SK-N-SH (cell line): Measurements from ENCODE around the gene IP6K1. TPM values are rescaled to one million over a fixed set of nuclear protein-coding genes. Genes with fewer than 3 reads are reported as not detected.

Experiments used
- CTCF ChIA-PET: fragments of 300-600, 350-600 bp; formaldehyde crosslinking; extraction: SDS; loops from one replicate; lab custom pipeline; 2021; lab: Yijun Ruan, JAX
- POLR2A ChIA-PET: fragments of 350-600 bp; sonication (Branson Sonifier 250); formaldehyde crosslinking; extraction: SDS; loops from one replicate; lab custom pipeline; 2020; ENCODE audit warnings: antibody characterized with exemption, inconsistent platforms; lab: Yijun Ruan, JAX
- DNase-seq: peaks from one replicate; pipeline ENCODE4 v3.0.0; 2012
- H2AFZ ChIP-seq: fragments of 200-600 bp; sonication (generic); 2 replicates; pipeline ENCODE4 v1.8.1; 2016; ENCODE audit warnings: antibody characterized with exemption, mild to moderate bottlenecking, low read depth
- H3F3A ChIP-seq: fragments of 200-600 bp; sonication (generic); replicated peaks from 2 replicates; pipeline ENCODE3; 2016; ENCODE audit warnings: antibody characterized with exemption, mild to moderate bottlenecking; ENCODE audit not compliant: insufficient read depth
- H3K27ac ChIP-seq, 2 experiments: fragments of 200-500 bp in 1 of 2; fragments of 200-600 bp in 1 of 2; sonication (Bioruptor generic) in 1 of 2; sonication (generic), shearing (Covaris generic) in 1 of 2; 2 replicates each; pipeline versions ENCODE4 v1.5.1 to v1.6.1; 2014 to 2016; ENCODE audit warnings: low read depth in 2 of 2, inconsistent platforms in 1 of 2, low read length in 1 of 2, mild to moderate bottlenecking in 1 of 2, mixed read lengths in 1 of 2
- H3K27me3 ChIP-seq: fragments of 200-600 bp; sonication (generic), shearing (Covaris generic); 2 replicates; pipeline ENCODE4 v1.6.1; 2016; ENCODE audit warnings: mixed run types; ENCODE audit not compliant: insufficient read depth
- H3K36me3 ChIP-seq, 2 experiments: fragments of 200-500 bp in 1 of 2; fragments of 200-600 bp in 1 of 2; sonication (Bioruptor generic) in 1 of 2; sonication (generic) in 1 of 2; replicated peaks in 1 of 2; 2 replicates each; pipeline versions ENCODE3 to v1.5.1; 2014 to 2016; ENCODE audit warnings: low read length in 1 of 2, mild to moderate bottlenecking in 1 of 2; ENCODE audit not compliant: insufficient read depth in 2 of 2, control insufficient read depth in 1 of 2
- H3K4me1 ChIP-seq, 2 experiments: fragments of 200-500 bp in 1 of 2; fragments of 200-600 bp in 1 of 2; sonication (Bioruptor generic) in 1 of 2; sonication (generic), shearing (Covaris generic) in 1 of 2; 2 replicates each; pipeline versions ENCODE4 v1.5.1 to v1.6.1; 2014 to 2016; ENCODE audit warnings: low read depth in 1 of 2, low read length in 1 of 2, mixed run types in 1 of 2; ENCODE audit not compliant: insufficient read depth in 2 of 2, control insufficient read depth in 1 of 2
- H3K4me2 ChIP-seq: fragments of 200-600 bp; sonication (generic), shearing (Covaris generic); 2 replicates; pipeline ENCODE4 v1.6.1; 2017; ENCODE audit warnings: mixed run types
- H3K4me3 ChIP-seq, 2 experiments: fragments of 200-500 bp in 1 of 2; fragments of 200-600 bp in 1 of 2; sonication (Bioruptor generic) in 1 of 2; sonication (generic), shearing (Covaris generic) in 1 of 2; 2 replicates each; pipeline versions ENCODE4 v1.5.1 to v1.8.1; 2014 to 2016; ENCODE audit warnings: low read depth in 2 of 2, inconsistent platforms in 1 of 2, low read length in 1 of 2, mild to moderate bottlenecking in 1 of 2, mixed read lengths in 1 of 2, moderate library complexity in 1 of 2
- H3K79me2 ChIP-seq: fragments of 200-600 bp; sonication (generic); 2 replicates; pipeline ENCODE4 v1.8.1; 2017; ENCODE audit warnings: mild to moderate bottlenecking; ENCODE audit not compliant: insufficient read depth
- H3K9ac ChIP-seq: fragments of 200-600 bp; sonication (generic); 2 replicates; pipeline ENCODE4 v1.6.1; 2017; ENCODE audit warnings: mixed run types
- H3K9me2 ChIP-seq: fragments of 200-600 bp; sonication (generic); 2 replicates; pipeline ENCODE4 v1.6.1; 2017; ENCODE audit warnings: mixed run types
- H3K9me3 ChIP-seq: fragments of 200-600 bp; sonication (generic); 2 replicates; pipeline ENCODE4 v1.6.1; 2017; ENCODE audit warnings: mixed run types, mild to moderate bottlenecking, moderate library complexity
- H4K20me1 ChIP-seq: fragments of 200-600 bp; sonication (generic); 2 replicates; pipeline ENCODE4 v1.6.1; 2017; ENCODE audit warnings: mild to moderate bottlenecking, mixed run types; ENCODE audit not compliant: insufficient read depth
- CHD2 ChIP-seq: fragments of 150-350 bp; IDR thresholded peaks from 2 replicates; pipeline ENCODE4 v1.6.1; 2018; ENCODE audit warnings: low read length; ENCODE audit not compliant: partially characterized antibody
- FOSL2 ChIP-seq: IDR thresholded peaks from 2 replicates; pipeline ENCODE4 v1.4.0; 2012; ENCODE audit warnings: low read depth, mild to moderate bottlenecking, moderate library complexity, borderline replicate concordance
- FOXJ3 ChIP-seq: sonication (generic); formaldehyde crosslinking; IDR thresholded peaks from 2 replicates; pipeline ENCODE4 v1.5.1; 2020; ENCODE audit warnings: mild to moderate bottlenecking, missing genetic modification reagents
- FOXM1 ChIP-seq: IDR thresholded peaks from 2 replicates; pipeline ENCODE4 v1.4.0; 2012; ENCODE audit warnings: low read depth, mild to moderate bottlenecking
- JUND ChIP-seq: IDR thresholded peaks from 2 replicates; pipeline ENCODE4 v1.4.0; 2012
- MEF2A ChIP-seq: IDR thresholded peaks from 2 replicates; pipeline ENCODE4 v1.4.0; 2012; ENCODE audit warnings: low read depth, borderline replicate concordance
- NFIC ChIP-seq: IDR thresholded peaks from 2 replicates; pipeline ENCODE4 v1.4.0; 2012; ENCODE audit warnings: borderline replicate concordance
- NRF1 ChIP-seq: IDR thresholded peaks from 2 replicates; pipeline ENCODE4 v1.6.1; 2012; ENCODE audit warnings: low read depth, mild to moderate bottlenecking, low read length
- RAD21 ChIP-seq: IDR thresholded peaks from 2 replicates; pipeline ENCODE4 v1.6.1; 2012; ENCODE audit warnings: mild to moderate bottlenecking, low read length
- SMC3 ChIP-seq: IDR thresholded peaks from 2 replicates; pipeline ENCODE4 v1.6.1; 2012; ENCODE audit warnings: low read depth, low read length, improper control_type of control experiment
- TCF12 ChIP-seq: IDR thresholded peaks from 2 replicates; pipeline ENCODE4 v1.4.0; 2012
- USF1 ChIP-seq: IDR thresholded peaks from 2 replicates; pipeline ENCODE4 v1.4.0; 2012; ENCODE audit warnings: low read depth, borderline replicate concordance
- YY1 ChIP-seq: IDR thresholded peaks from 2 replicates; pipeline ENCODE4 v1.4.0; 2012; ENCODE audit warnings: low read depth, mild to moderate bottlenecking
- WGBS: methylation state at CpG from one replicate; pipeline ENCODE4 v1.1.6; 2017; ENCODE audit warnings: low lambda C conversion rate; 5-methylcytosine and 5-hydroxymethylcytosine counted together
- polyA plus RNA-seq, 3 experiments: library from polyadenylated mRNA; depleted of rRNA; stranded (reverse); fragments of >200 nt; gene quantifications; 2 replicates each; pipeline ENCODE4 v1.2.3, GENCODE V29; 2012
- TF ChIP-seq, protein P1 (sequence below): IDR thresholded peaks from 2 replicates; pipeline ENCODE4 v1.4.0; 2012; ENCODE audit warnings: low read depth
- TF ChIP-seq, protein P2 (sequence below): fragments of 150-350 bp; IDR thresholded peaks from 2 replicates; pipeline ENCODE4 v1.6.1; 2017; ENCODE audit warnings: antibody characterized with exemption, low read length, low read depth, borderline replicate concordance
- TF ChIP-seq, protein P3 (sequence below): fragments of 200-600 bp; sonication (generic); IDR thresholded peaks from 2 replicates; pipeline ENCODE4 v1.6.1; 2017; ENCODE audit warnings: antibody characterized with exemption, mild to moderate bottlenecking, moderate library complexity

IP6K1 gene
- polyA plus RNA-seq, 1 of the 3 experiments (the other 2 are of a cell fraction): 23.3 TPM

- H3K4me2 ChIP-seq: peak overlapping the region; percentile 95
- TF ChIP-seq CHD2 (no peak), MEF2A (no peak), JUND (no peak), FOXJ3 (no peak), USF1 (no peak), NRF1 (no peak)
- TF ChIP-seq, protein P1, sequence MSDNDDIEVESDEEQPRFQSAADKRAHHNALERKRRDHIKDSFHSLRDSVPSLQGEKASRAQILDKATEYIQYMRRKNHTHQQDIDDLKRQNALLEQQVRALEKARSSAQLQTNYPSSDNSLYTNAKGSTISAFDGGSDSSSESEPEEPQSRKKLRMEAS: no peak
- TF ChIP-seq, protein P2, sequence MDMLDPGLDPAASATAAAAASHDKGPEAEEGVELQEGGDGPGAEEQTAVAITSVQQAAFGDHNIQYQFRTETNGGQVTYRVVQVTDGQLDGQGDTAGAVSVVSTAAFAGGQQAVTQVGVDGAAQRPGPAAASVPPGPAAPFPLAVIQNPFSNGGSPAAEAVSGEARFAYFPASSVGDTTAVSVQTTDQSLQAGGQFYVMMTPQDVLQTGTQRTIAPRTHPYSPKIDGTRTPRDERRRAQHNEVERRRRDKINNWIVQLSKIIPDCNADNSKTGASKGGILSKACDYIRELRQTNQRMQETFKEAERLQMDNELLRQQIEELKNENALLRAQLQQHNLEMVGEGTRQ: no peak
- H3K9me2 ChIP-seq: no peaks in the 10 kb centered on the region
- no peaks in the 10 kb centered on the region for H3K9me3 ChIP-seq
- H3K79me2 ChIP-seq: no peaks in the 10 kb centered on the region
- ChIA-PET CTCF (interaction anchor here (0.8 to 17.6 kb wide), 17 partner anchors 7 to 285 kb away, joined by 3 to 386 read pairs (median 6); partner anchors contain the start of genes CAMKV, IP6K1 and RBM6), POLR2A (interaction anchor here (1.0 to 5.0 kb wide), 4 partner anchors 22 to 136 kb away, joined by 3 to 37 read pairs (median 8); partner anchors contain the start of gene RBM6)
- no peaks in the 10 kb centered on the region for H4K20me1 ChIP-seq
- no peaks in the 10 kb centered on the region for H3F3A ChIP-seq
- WGBS: 88% methylated on average over 9 of the region's 26 CpGs
- H3K9ac ChIP-seq: no peak overlapping the region
- peak overlapping the region in 1 of 2 experiments; percentile 98; a peak in 2 of 4 replicates for H3K27ac ChIP-seq
- peak overlapping the region; percentile 83 to 94; a peak in 3 of 4 replicates for H3K4me3 ChIP-seq
- H3K36me3 ChIP-seq: no peaks in the 10 kb centered on the region
- H3K4me1 ChIP-seq: peaks cover 16 to 58% of the 10 kb centered on the region in 2 experiments
- no peak overlapping the region for H2AFZ ChIP-seq
- DNase-seq: no peak
- H3K27me3 ChIP-seq: no peaks in the 10 kb centered on the region
These were observed 18.0 kb upstream of the IP6K1 start for GRCh38 chr3:49804141-49805041.

GRCh38 chr3:49803465-49804140 lies 17.3 kb upstream of the IP6K1 start:
- Histone ChIP-seq H4K20me1 (no peaks in the 10 kb centered on the region), H3K4me1 (peaks cover 16 to 50% of the 10 kb centered on the region in 2 experiments), H3F3A (no peaks in the 10 kb centered on the region), H2AFZ (peak overlapping the region; percentile 95), H3K27ac (peak overlapping the region; percentile 13 to 98; a peak in 3 of 4 replicates), H3K27me3 (no peaks in the 10 kb centered on the region), H3K4me3 (peak overlapping the region; percentile 83 to 94), H3K9me3 (no peaks in the 10 kb centered on the region), H3K36me3 (no peaks in the 10 kb centered on the region), H3K79me2 (no peaks in the 10 kb centered on the region), H3K9ac (peak overlapping the region; percentile 73; the same call in 1 of the 2 replicates), H3K4me2 (peak overlapping the region; percentile 95), H3K9me2 (no peaks in the 10 kb centered on the region)
- peak; percentile 84 for DNase-seq
- ChIA-PET CTCF (interaction anchor here (0.6 to 17.6 kb wide), 35 partner anchors 8 to 355 kb away, joined by 3 to 386 read pairs (median 6); partner anchors contain the start of genes AMIGO3, CAMKV, GMPPB and IP6K1), POLR2A (interaction anchor here (0.6 to 5.0 kb wide), 9 partner anchors 36 to 151 kb away, joined by 3 to 37 read pairs (median 3); partner anchors contain the start of genes MON1A and RBM6)
- 0% methylated on average over 22 of the region's 41 CpGs for WGBS
- TF ChIP-seq YY1 (no peak), SMC3 (no peak), FOXM1 (no peak), RAD21 (no peak), NFIC (no peak), MEF2A (no peak), TCF12 (no peak), FOSL2 (no peak)
- TF ChIP-seq, protein P3, sequence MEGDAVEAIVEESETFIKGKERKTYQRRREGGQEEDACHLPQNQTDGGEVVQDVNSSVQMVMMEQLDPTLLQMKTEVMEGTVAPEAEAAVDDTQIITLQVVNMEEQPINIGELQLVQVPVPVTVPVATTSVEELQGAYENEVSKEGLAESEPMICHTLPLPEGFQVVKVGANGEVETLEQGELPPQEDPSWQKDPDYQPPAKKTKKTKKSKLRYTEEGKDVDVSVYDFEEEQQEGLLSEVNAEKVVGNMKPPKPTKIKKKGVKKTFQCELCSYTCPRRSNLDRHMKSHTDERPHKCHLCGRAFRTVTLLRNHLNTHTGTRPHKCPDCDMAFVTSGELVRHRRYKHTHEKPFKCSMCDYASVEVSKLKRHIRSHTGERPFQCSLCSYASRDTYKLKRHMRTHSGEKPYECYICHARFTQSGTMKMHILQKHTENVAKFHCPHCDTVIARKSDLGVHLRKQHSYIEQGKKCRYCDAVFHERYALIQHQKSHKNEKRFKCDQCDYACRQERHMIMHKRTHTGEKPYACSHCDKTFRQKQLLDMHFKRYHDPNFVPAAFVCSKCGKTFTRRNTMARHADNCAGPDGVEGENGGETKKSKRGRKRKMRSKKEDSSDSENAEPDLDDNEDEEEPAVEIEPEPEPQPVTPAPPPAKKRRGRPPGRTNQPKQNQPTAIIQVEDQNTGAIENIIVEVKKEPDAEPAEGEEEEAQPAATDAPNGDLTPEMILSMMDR: peak; percentile 20; the same call in 1 of the 2 replicates
- TF ChIP-seq, protein P1: 0 out of 2 replicates have a peak, but pooled peaks have one; percentile 45
